ENCODE results near the gene ADCY5.
"Not testable (repeated sequence)": the region's sequence is repeated elsewhere in the genome, so short reads cannot be mapped to it uniquely, and the experiment has no call there.

Gene ADCY5

DNA sequence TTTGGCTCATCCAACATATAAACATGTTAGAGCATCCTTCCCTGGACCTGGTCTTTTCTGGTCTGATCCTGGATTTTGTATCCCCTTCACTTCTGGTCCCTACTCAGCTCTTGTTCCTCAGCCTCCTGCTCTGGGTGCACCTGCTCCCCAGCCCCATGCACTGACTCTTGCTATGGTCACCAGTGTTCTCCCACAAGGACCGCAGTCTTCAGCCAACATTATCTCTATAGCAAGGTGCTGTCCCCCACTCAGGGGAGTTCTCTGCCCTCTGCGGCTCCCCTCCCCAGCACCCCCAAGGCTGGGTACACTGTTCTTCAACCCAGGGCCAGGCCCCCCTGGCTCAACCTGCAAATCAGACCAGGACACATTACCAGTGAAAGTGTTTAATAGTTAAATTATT, 167.0 kb downstream of the ADCY5 start:
- no peak for DNase-seq

DNA sequence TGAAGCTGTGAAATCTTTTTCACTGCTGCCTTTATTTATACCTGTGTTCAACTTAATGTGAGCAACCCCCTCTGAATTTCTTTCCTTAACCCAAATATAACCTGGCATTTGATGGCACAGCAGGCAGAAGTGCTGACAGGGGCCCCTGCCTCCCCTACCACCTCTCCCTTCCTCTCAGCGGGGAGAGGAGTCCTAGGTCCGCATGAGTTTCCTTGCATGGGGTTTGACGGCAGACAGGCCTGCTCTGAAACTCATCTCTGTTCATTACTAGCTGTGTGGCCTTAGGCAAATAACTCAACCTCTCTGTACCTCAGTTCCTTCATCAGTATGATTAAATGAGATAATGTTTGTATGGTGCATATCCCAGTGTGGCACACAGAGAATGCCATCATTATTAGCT, 167.5 kb downstream of the ADCY5 start:
- DNase-seq = no peak

DNA sequence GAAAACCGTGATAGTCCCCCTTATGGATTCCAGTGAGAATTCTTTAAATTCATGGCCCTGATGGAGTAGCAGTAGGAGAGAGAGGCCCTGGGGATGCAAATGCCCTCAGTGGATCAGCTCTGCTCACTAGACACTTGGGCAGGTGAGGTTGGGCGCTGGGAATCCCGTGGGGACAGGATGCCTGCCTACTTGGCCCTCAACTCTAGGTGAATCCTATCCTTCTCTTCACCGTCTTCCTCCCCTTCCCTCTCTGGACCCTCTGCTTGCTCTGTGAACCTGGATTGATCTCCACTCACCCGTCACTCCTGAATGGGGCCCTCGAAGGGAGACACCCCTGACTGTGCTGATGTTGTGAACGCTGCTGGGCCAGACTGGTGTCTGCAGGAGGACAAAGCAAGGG, 169.8 kb downstream of the ADCY5 start:
- no peak for DNase-seq

DNA sequence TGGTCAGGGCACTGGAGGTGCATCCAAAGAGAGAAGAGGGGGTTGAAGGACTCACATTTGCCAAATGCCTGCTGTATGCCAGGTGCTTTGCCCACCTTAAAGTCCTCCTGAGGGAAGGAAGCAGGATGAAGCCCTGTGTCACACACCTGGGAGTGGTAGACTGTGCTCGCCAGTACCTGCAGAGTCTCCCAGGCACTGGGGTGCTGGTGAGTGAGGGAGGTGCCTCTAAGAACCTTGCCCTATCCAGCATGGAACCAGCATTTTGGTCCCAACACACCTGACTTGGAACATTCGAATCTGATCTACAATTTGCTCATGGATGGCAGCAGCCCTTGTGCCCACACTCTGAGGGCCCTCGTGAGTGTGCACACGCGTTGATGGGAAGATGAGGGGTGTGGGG, 170.4 kb downstream of the ADCY5 start:
- no peak for DNase-seq

DNA sequence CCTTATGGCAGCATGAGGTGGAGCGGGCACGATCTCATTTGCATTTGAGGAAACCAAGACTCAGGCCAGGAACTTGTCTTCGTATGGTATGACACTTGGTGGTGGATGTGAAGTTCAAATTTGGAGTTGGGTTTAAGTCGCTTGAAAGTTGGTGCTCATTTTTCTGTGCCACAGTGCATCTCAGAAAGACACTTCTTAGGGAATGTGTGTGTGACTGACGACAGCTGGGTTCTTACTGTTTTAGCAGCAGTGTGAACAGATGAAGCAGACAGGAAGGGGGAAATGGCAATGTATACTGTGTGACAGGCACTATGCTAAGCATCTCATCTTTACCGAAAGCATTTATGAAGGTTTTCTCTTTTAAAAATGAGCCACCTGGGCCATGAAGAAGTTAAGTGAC, 171.8 kb downstream of the ADCY5 start:
- no peak for DNase-seq

DNA sequence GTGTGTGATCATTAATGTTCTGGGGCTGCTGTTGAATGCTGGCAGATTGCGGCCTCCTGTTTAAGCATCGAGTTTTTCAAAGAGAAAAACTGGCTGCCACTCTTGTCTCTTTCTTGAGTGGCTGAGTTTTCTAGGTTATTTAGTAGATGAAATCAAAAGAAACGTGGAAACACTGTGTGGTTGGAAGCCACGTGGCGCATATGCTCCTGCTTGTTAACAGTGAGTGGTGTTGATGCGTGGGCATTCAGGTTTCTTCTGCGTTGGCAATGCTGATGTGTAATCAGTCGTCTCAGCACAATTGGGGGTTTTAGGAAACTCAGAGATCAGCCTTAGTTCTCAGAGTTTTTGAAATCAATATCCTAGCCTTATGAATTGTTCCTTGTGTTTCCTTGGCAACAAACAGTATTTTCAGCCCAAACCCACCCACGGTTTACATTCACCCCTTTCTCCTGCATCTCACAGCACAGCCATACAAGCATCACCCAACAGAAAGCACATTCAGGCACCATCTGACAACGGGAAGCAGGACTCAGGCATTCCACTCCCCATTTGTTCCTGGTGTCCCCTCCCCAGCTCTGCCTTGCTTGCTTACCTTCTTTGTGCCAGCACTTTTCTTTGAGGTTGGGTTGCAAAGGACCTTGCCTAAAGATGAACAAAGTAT, 172.4 kb downstream of the ADCY5 start:
- DNase-seq = no peak

DNA sequence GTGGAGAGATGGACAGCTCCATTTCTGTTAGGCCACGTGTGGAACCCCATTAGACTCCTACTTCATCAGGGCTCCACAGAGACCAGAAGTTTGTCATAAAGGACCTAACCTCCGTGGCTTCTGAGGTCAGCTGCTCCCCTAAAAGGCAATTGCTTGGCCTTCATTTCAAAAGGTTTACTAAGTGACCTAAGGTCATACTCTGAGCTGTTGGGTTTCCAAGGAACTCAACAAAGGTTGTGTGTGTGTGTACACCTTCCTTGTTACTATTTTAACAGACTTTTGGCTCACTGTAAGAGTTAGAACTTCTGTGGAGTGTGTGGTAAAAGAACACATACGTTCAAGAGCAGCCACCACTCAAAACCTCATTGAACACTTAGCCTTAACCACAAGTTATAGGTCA, 173.2 kb downstream of the ADCY5 start:
- DNase-seq = no peak

DNA sequence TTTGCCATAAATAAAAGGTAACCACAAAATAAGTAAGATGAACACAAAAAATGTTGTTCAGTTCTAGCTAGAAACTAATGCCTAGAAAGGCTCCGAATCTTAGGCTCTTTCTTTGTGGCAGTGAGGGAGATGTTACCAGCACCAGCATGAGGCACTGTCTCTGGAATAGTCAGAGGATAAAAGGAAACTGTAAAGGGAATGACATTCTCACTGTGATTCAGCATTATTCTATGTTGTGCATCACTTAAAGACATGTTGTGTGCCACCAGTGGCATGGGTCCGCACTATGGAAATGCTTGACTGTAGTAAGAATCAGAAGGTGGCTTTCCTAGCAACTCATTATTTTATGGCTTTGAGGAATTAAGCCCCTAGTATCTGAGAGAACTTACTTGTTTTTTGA, 176.3 kb downstream of the ADCY5 start:
- no peak for DNase-seq

DNA sequence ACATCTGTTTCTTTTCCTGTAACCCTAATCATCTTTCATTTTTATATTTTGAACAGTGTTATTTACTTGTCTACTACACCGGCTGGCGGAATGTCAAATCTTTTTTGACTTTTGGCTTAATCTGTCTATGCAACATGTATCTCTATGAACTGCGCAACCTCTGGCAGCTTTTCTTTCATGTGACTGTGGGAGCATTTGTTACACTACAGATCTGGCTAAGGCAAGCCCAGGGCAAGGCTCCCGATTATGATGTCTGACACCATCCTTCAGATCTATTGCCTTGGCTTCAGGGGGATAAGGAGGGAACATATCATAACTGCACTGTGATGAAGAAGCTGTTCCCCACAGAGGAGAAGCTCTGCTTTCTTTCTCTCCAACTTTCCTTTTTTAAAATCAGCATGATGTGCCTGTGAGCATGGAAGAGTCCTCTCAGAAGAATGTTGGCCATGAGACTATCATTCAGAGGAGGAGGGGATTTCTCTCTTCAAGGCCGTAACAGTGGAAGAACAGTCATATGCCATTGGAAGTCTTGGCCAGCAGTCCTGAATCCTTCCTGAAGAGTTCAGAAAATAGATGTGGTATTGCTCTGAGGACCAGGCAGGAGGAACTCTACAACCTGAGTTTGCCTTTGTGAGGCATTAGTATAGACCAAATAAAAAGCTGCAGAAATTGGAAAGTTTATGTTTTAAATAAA, 177.3 kb downstream of the ADCY5 start:
- DNase-seq = no peak

DNA sequence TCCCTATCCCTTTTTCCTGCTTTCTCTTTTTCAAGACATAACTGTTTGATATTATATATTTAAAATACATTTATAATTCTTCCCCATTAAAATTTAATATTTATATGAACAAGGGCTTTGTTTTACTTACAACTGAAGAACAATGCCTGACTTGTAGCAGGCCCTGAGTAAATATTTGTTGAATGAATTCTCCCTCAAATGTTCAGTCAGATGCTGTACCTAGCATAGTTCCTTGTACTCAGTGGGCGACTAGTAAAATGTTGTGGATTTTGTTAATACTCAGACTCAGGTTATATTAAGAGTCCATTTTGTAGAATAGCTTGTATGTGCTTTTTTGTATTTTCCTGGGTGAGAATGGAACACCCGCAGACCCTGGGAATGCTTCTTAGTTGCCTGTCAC, 178.1 kb downstream of the ADCY5 start:
- DNase-seq = no peak

DNA sequence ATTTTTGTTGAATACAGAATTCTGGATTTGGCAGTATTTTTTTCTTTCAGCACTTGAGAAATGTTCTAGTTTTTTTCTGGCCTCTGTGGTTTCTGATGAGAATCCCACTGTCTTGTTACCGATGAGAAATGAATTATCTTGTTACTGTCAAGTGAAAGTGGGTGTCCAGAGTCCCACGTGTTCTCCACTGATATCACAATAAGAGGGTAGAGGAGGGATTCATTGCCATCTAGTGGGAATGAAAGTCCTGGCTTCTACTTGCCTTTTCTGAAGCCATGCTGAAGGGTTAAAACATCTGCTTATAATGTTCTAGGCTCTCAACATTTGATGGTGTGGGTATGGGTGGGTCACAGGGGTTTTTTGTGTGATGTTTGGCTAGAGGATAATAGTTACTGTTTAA, 181.1 kb downstream of the ADCY5 start:
- DNase-seq = no peak

DNA sequence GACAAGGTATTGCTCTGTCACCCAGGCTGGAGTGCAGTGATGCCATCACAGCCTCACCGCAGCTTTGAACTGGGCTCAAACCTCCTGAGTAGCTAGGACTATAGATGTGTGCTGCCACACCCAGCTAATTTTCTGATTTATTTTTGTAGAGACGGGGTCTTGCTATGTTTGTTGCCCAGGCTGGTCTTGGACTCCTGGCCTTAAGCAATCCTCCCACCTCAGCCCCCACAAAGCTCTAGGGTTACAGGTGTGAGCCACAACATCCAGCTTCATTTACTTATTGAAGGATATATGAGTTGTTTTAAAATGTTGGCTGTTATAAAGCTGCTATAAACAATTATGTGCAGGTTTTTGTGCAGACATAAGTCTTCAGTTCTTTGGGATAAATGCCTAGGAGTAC, 184.9 kb downstream of the ADCY5 start:
- DNase-seq = no peak

DNA sequence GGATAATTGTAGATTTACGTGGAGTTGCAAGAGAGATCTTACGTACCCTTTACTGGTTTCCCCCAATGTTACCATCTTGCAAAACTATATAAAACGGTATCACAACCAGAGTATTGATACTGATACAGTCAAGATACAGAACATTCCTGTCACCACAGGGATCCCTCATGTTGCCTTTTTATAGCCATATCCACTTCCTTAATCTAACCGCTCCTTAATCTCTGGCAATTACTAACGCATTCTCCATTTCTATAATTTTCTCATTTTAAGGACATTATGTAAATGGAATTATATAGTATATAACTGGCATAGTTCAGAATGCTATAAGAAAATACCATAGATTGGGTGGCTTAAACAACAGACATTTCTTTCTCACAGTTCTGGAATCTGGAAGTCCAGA, 186.0 kb downstream of the ADCY5 start:
- DNase-seq = no peak

DNA sequence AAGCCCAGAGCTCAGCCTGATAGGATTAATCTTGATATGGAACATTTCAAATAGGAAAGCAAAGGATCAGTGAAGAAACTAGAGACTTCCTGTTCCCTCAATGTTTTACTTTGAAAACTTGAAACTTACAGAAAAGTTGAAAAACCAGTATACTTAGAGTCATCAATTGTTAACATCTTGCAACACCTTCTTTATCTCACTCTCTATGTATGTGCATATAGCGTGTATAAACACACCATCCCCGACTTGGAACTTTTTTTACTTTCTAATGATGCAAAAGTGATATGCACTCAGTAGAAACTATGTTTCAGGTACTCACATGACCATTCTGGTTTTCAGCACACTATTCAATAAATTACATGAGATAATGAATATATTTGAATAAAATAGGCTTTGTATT, 186.7 kb downstream of the ADCY5 start:
- DNase-seq = no peak

DNA sequence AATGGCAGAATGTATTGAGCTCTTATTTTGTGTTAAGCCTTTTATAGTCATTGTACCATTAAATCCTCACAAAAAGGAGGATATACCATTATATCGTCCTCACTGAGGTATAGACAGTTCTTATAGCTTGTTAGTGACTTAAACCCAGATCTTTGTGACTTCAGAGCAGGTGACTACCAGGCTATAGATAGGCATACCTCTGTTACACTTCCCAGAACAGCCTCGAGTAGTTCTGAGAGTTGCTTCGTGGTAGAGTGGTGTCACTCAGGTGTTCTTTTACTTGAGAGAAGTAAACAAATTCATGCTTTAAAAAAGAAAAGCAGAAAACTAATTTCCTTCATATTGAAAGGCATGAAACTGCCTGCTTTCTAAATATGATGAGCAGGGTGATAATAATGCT, 187.2 kb downstream of the ADCY5 start:
- DNase-seq = no peak

DNA sequence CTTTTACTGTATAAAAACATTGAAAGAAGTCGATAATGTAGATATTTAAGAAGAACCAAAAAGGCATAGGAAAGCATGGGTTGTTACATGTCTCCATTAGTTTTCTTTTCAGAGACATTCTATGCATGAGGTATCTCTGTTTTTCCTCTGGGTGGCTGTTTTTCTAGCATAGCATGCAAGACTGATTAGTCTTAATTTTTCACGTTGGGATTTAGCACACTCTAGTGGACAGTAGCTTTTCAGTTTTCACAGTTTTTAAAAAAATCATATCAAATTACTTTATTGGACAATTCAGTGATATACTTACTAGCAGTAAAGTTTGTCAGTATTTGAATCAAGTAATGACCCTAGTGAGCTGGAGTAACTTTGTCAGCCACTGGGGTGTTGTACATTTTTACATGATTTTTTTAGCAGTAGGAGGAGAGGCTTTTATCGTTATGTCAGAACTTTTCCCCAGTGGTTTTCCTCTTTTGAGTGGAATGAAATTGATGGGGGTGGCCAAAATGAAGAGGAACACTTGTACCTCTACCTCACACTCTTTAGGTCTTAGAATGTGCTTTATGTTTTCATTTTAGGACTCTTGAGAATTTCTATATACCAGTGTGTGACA, 190.0 kb downstream of the ADCY5 start:
- DNase-seq = no peak

DNA sequence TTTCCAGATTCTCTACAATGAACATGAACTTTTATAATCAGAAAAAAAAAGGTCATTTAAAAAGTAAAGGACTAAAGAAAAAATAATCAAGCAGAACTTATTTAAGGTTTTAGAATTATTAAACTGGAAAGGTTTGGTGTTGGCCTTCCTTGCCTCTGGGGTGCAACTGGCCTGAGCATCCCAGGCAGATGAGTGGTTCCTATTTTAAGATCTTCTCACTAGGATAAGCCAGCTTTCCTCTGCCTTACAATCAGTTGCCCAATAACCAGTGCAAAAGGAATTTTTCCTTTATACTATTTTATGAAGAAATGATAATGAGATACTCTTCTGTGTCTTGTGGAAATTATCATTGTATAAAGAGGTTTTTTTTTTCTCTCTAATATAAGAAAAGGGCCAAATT, 190.5 kb downstream of the ADCY5 start:
- DNase-seq = no peak

DNA sequence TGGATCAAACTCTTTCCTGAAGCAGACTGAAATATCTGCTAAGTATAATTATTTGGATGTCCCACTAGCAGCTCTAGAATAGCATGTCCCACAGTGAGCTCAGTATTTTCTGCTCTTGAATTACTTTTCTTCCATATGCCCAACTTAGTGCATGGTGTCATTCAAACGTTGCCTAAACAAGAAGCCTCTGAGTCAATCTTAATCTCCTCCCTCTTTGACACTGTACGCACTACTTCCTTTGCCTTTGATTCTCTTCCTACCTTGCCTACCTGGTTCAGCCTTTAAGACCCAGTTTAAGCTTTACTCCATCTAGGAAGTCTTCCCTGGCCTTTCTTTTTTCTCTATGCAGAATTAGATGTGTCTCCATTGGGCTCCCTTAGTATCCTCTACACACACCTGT, 192.6 kb downstream of the ADCY5 start:
- no peak for DNase-seq

DNA sequence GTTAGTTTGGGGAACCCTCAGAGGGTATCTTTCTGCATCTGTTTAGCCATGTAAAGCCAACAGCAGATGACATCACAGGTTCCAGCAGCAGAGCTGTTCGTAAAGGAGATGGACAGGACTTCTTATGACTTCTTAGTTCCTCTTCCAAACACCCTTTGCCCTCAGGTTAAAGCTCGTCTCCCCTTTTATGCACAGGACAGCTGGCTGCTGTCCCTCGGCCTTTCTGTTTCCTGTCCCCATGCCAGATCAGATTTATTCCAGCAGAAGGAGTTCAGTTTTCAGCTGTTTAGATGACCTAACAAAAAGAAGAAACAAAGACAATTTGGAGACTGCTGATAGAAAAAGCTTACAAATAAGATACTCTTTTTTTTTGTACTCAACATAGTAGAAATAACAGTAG, 202.0 kb downstream of the ADCY5 start:
- DNase-seq = no peak

DNA sequence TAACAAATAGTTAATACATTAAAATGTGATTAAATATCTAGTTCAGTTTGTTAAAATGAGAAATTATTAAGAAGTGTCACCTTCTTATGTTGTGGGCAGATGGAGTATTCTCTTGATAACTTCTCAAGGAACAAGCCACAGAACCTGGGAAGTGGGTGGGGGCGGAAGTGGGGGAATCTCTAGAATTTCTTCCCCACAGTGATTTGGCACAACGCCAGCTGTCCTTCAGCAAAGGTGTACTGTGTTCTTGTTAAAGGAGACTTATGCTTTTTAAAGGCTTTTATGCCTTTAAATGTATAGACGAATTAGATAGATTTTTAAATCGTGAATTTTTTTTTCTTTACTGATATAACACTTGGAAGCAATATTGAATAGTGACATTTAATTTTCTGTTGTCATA, 204.8 kb downstream of the ADCY5 start:
- no peak for DNase-seq

DNA sequence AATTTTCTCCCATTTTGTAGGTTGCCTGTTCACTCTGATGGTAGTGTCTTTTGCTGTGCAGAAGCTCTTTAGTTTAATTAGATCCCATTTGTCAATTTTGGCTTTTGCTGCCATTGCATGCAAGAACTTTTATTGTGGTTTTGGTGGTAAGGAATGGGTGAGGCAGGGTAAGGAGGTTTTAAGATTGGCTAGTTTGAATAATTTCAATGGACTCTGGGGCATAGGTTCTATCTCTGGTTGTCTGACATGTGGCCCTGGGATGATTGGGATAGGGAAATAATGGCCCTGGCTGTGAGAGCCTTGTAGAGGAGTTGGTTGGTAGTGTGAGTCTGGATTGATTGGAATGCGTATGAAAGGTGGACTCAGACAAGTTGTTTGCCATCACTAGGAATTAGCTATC, 209.1 kb downstream of the ADCY5 start:
- no peak for DNase-seq

DNA sequence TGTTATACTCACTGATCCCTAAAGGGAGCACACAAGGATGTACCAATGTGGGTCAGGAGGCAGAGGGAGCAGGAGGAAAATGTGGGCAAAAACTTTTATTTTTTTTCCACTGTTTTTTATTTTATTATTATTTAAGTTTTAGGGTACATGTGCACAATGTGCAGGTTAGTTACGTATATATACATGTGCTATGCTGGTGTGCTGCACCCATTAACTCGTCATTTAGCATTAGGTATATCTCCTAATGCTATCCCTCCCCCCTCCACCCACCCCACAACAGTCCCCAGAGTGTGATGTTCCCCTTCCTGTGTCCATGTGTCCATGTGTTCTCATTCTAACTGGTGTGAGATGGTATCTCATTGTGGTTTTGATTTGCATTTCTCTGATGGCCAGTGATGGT, 209.7 kb downstream of the ADCY5 start:
- DNase-seq = not testable (repeated sequence)

DNA sequence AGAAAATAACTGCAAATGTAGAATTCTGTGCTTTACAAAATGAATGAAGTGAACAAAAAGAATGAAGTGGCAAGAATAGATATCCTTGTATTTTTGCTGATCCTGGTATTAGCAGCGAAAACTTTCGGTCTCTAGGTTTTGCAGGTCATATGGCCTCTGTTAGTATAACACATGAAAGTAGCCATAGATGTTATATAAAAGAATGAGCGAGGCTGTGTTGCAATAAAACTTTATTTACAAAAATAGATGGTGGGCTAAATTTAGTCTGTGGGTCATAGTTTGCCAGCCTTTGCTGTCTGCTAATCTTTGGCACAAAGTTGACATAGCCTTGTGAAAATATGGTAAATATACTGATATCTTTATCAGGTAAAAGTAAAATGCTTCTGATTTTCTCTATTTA, 212.0 kb downstream of the ADCY5 start:
- no peak for DNase-seq
